SK-N-SH (cell line): ENCODE measurements around the gene HMGXB3. TPM values are rescaled to one million over a fixed set of nuclear protein-coding genes. Genes with fewer than 3 reads are reported as not detected.

Experiments
- CTCF ChIA-PET: fragments of 300-600, 350-600 bp; formaldehyde crosslinking; extraction: SDS; loops from one replicate; lab custom pipeline; 2021; lab: Yijun Ruan, JAX
- POLR2A ChIA-PET: fragments of 350-600 bp; sonication (Branson Sonifier 250); formaldehyde crosslinking; extraction: SDS; loops from one replicate; lab custom pipeline; 2020; ENCODE audit warnings: antibody characterized with exemption, inconsistent platforms; lab: Yijun Ruan, JAX
- DNase-seq: peaks from one replicate; pipeline ENCODE4 v3.0.0; 2012
- H2AFZ ChIP-seq: fragments of 200-600 bp; sonication (generic); 2 replicates; pipeline ENCODE4 v1.8.1; 2016; ENCODE audit warnings: antibody characterized with exemption, mild to moderate bottlenecking, low read depth
- H3F3A ChIP-seq: fragments of 200-600 bp; sonication (generic); replicated peaks from 2 replicates; pipeline ENCODE3; 2016; ENCODE audit warnings: antibody characterized with exemption, mild to moderate bottlenecking; ENCODE audit not compliant: insufficient read depth
- H3K27ac ChIP-seq, 2 experiments: fragments of 200-500 bp in 1 of 2; fragments of 200-600 bp in 1 of 2; sonication (Bioruptor generic) in 1 of 2; sonication (generic), shearing (Covaris generic) in 1 of 2; 2 replicates each; pipeline versions ENCODE4 v1.5.1 to v1.6.1; 2014 to 2016; ENCODE audit warnings: low read depth in 2 of 2, inconsistent platforms in 1 of 2, low read length in 1 of 2, mild to moderate bottlenecking in 1 of 2, mixed read lengths in 1 of 2
- H3K27me3 ChIP-seq: fragments of 200-600 bp; sonication (generic), shearing (Covaris generic); 2 replicates; pipeline ENCODE4 v1.6.1; 2016; ENCODE audit warnings: mixed run types; ENCODE audit not compliant: insufficient read depth
- H3K36me3 ChIP-seq, 2 experiments: fragments of 200-500 bp in 1 of 2; fragments of 200-600 bp in 1 of 2; sonication (Bioruptor generic) in 1 of 2; sonication (generic) in 1 of 2; replicated peaks in 1 of 2; 2 replicates each; pipeline versions ENCODE3 to v1.5.1; 2014 to 2016; ENCODE audit warnings: low read length in 1 of 2, mild to moderate bottlenecking in 1 of 2; ENCODE audit not compliant: insufficient read depth in 2 of 2, control insufficient read depth in 1 of 2
- H3K4me1 ChIP-seq, 2 experiments: fragments of 200-500 bp in 1 of 2; fragments of 200-600 bp in 1 of 2; sonication (Bioruptor generic) in 1 of 2; sonication (generic), shearing (Covaris generic) in 1 of 2; 2 replicates each; pipeline versions ENCODE4 v1.5.1 to v1.6.1; 2014 to 2016; ENCODE audit warnings: low read depth in 1 of 2, low read length in 1 of 2, mixed run types in 1 of 2; ENCODE audit not compliant: insufficient read depth in 2 of 2, control insufficient read depth in 1 of 2
- H3K4me2 ChIP-seq: fragments of 200-600 bp; sonication (generic), shearing (Covaris generic); 2 replicates; pipeline ENCODE4 v1.6.1; 2017; ENCODE audit warnings: mixed run types
- H3K4me3 ChIP-seq, 2 experiments: fragments of 200-500 bp in 1 of 2; fragments of 200-600 bp in 1 of 2; sonication (Bioruptor generic) in 1 of 2; sonication (generic), shearing (Covaris generic) in 1 of 2; 2 replicates each; pipeline versions ENCODE4 v1.5.1 to v1.8.1; 2014 to 2016; ENCODE audit warnings: low read depth in 2 of 2, inconsistent platforms in 1 of 2, low read length in 1 of 2, mild to moderate bottlenecking in 1 of 2, mixed read lengths in 1 of 2, moderate library complexity in 1 of 2
- H3K79me2 ChIP-seq: fragments of 200-600 bp; sonication (generic); 2 replicates; pipeline ENCODE4 v1.8.1; 2017; ENCODE audit warnings: mild to moderate bottlenecking; ENCODE audit not compliant: insufficient read depth
- H3K9ac ChIP-seq: fragments of 200-600 bp; sonication (generic); 2 replicates; pipeline ENCODE4 v1.6.1; 2017; ENCODE audit warnings: mixed run types
- H3K9me2 ChIP-seq: fragments of 200-600 bp; sonication (generic); 2 replicates; pipeline ENCODE4 v1.6.1; 2017; ENCODE audit warnings: mixed run types
- H3K9me3 ChIP-seq: fragments of 200-600 bp; sonication (generic); 2 replicates; pipeline ENCODE4 v1.6.1; 2017; ENCODE audit warnings: mixed run types, mild to moderate bottlenecking, moderate library complexity
- H4K20me1 ChIP-seq: fragments of 200-600 bp; sonication (generic); 2 replicates; pipeline ENCODE4 v1.6.1; 2017; ENCODE audit warnings: mild to moderate bottlenecking, mixed run types; ENCODE audit not compliant: insufficient read depth
- CTCF ChIP-seq: fragments of 200-600 bp; sonication (generic); IDR thresholded peaks from 2 replicates; pipeline ENCODE4 v1.6.1; 2017; ENCODE audit warnings: antibody characterized with exemption, mild to moderate bottlenecking, moderate library complexity
- EZH2phosphoT487 ChIP-seq: fragments of 200-600 bp; sonication (generic); IDR thresholded peaks from 2 replicates; pipeline ENCODE4 v1.6.1; 2017; ENCODE audit warnings: low read depth, mixed run types, mild to moderate bottlenecking, antibody characterized with exemption, moderate library complexity, borderline replicate concordance
- FOSL2 ChIP-seq: IDR thresholded peaks from 2 replicates; pipeline ENCODE4 v1.4.0; 2012; ENCODE audit warnings: low read depth, mild to moderate bottlenecking, moderate library complexity, borderline replicate concordance
- FOXM1 ChIP-seq: IDR thresholded peaks from 2 replicates; pipeline ENCODE4 v1.4.0; 2012; ENCODE audit warnings: low read depth, mild to moderate bottlenecking
- GABPA ChIP-seq: IDR thresholded peaks from 2 replicates; pipeline ENCODE4 v1.4.0; 2012; ENCODE audit warnings: low read depth, mild to moderate bottlenecking
- MEF2A ChIP-seq: IDR thresholded peaks from 2 replicates; pipeline ENCODE4 v1.4.0; 2012; ENCODE audit warnings: low read depth, borderline replicate concordance
- NRF1 ChIP-seq: IDR thresholded peaks from 2 replicates; pipeline ENCODE4 v1.6.1; 2012; ENCODE audit warnings: low read depth, mild to moderate bottlenecking, low read length
- POLR2AphosphoS5 ChIP-seq: IDR thresholded peaks from 2 replicates; pipeline ENCODE4 v1.6.1; 2012; ENCODE audit warnings: low read depth, low read length
- TCF12 ChIP-seq: IDR thresholded peaks from 2 replicates; pipeline ENCODE4 v1.4.0; 2012
- TEAD4 ChIP-seq: IDR thresholded peaks from 2 replicates; pipeline ENCODE4 v1.4.0; 2012; ENCODE audit warnings: mild to moderate bottlenecking, borderline replicate concordance; ENCODE audit not compliant: insufficient read depth
- ZBTB33 ChIP-seq: IDR thresholded peaks from 2 replicates; pipeline ENCODE4 v1.4.0; 2012; ENCODE audit warnings: low read depth, borderline replicate concordance
- WGBS: methylation state at CpG from one replicate; pipeline ENCODE4 v1.1.6; 2017; ENCODE audit warnings: low lambda C conversion rate; 5-methylcytosine and 5-hydroxymethylcytosine counted together
- polyA plus RNA-seq, 3 experiments: library from polyadenylated mRNA; depleted of rRNA; stranded (reverse); fragments of >200 nt; gene quantifications; 2 replicates each; pipeline ENCODE4 v1.2.3, GENCODE V29; 2012
- TF ChIP-seq, protein P1 (sequence below): IDR thresholded peaks from 2 replicates; pipeline ENCODE4 v1.6.1; 2012; ENCODE audit warnings: mild to moderate bottlenecking, low read depth, low read length, moderate library complexity
- TF ChIP-seq, protein P2 (sequence below): IDR thresholded peaks from 2 replicates; pipeline ENCODE4 v1.4.0; 2012; ENCODE audit warnings: low read depth, borderline replicate concordance

HMGXB3 gene
- polyA plus RNA-seq, 1 of the 3 experiments (the other 2 are of a cell fraction): 28.8 TPM

DNA sequence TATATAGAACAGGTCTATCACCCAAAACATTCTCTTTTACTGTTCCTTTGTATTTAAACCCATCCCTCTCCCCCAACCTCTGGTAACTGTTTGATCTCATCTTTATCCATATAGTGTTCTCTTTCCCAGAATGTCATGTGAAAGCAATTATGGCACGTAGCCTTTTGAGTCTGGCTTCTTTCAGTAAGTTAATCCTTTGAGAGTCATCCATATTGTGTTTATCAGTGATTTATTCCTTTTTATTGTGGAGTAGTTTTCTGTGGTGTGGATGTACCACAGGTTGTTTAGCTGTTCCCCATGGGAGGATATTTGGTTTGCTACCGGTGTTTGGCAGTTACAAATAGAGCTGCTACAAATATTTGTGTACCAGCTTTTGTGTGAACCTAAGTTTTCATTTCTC is 38.0 kb downstream of the HMGXB3 start (continued):
- TF ChIP-seq ZBTB33: no peak
- no peak for TF ChIP-seq FOSL2
- no peak for TF ChIP-seq CTCF
- no peak for TF ChIP-seq GABPA
- TF ChIP-seq TEAD4: no peak
- TF ChIP-seq, protein P1, sequence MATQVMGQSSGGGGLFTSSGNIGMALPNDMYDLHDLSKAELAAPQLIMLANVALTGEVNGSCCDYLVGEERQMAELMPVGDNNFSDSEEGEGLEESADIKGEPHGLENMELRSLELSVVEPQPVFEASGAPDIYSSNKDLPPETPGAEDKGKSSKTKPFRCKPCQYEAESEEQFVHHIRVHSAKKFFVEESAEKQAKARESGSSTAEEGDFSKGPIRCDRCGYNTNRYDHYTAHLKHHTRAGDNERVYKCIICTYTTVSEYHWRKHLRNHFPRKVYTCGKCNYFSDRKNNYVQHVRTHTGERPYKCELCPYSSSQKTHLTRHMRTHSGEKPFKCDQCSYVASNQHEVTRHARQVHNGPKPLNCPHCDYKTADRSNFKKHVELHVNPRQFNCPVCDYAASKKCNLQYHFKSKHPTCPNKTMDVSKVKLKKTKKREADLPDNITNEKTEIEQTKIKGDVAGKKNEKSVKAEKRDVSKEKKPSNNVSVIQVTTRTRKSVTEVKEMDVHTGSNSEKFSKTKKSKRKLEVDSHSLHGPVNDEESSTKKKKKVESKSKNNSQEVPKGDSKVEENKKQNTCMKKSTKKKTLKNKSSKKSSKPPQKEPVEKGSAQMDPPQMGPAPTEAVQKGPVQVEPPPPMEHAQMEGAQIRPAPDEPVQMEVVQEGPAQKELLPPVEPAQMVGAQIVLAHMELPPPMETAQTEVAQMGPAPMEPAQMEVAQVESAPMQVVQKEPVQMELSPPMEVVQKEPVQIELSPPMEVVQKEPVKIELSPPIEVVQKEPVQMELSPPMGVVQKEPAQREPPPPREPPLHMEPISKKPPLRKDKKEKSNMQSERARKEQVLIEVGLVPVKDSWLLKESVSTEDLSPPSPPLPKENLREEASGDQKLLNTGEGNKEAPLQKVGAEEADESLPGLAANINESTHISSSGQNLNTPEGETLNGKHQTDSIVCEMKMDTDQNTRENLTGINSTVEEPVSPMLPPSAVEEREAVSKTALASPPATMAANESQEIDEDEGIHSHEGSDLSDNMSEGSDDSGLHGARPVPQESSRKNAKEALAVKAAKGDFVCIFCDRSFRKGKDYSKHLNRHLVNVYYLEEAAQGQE: no peak
- TF ChIP-seq NRF1: no peak
- no peak for TF ChIP-seq EZH2phosphoT487
- TF ChIP-seq POLR2AphosphoS5: no peak

GRCh38 chr5:150042459-150042858 is 41.9 kb downstream of the HMGXB3 start:
- WGBS: 100% methylated on average over 3 of the region's 3 CpGs
- POLR2A ChIA-PET: no interaction called here
- Histone ChIP-seq H4K20me1 (no peaks in the 10 kb centered on the region), H3K27ac (peak overlapping the region in 1 of 2 experiments; percentile 94; a peak in 1 of 4 replicates), H3K4me3 (no peak overlapping the region), H3K79me2 (peaks cover 41% of the 10 kb centered on the region; the same call in 1 of the 2 replicates), H3K4me1 (peaks cover 6 to 23% of the 10 kb centered on the region in 2 experiments), H3K4me2 (no peak overlapping the region), H3K9me2 (no peaks in the 10 kb centered on the region), H2AFZ (no peak overlapping the region), H3K27me3 (no peaks in the 10 kb centered on the region), H3K36me3 (peaks cover 76 to 77% of the 10 kb centered on the region in 2 experiments), H3F3A (peaks cover 38% of the 10 kb centered on the region), H3K9ac (no peak overlapping the region), H3K9me3 (no peaks in the 10 kb centered on the region)
- DNase-seq: no peak
- CTCF ChIA-PET: interaction anchor here (0.9 kb wide), 1 partner anchor 49 kb away, joined by 3 read pairs; no protein-coding TSS in a partner anchor
- TF ChIP-seq, protein P2, sequence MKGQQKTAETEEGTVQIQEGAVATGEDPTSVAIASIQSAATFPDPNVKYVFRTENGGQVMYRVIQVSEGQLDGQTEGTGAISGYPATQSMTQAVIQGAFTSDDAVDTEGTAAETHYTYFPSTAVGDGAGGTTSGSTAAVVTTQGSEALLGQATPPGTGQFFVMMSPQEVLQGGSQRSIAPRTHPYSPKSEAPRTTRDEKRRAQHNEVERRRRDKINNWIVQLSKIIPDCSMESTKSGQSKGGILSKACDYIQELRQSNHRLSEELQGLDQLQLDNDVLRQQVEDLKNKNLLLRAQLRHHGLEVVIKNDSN: no peak
- TF ChIP-seq TCF12: no peak
- TF ChIP-seq NRF1: no peak
- TF ChIP-seq FOXM1: no peak
- TF ChIP-seq MEF2A: no peak
